Measurements from ENCODE around the gene UBAP2L. TPM values are rescaled to one million over a fixed set of nuclear protein-coding genes. Genes with fewer than 3 reads are reported as not detected.

The UBAP2L gene
- total and polyA plus RNA-seq, 9 of the 15 experiments (the other 6 are each of a cell fraction or from before 2014, with no cell fraction given): 75.0 to 245 (median 119) TPM

DNA sequence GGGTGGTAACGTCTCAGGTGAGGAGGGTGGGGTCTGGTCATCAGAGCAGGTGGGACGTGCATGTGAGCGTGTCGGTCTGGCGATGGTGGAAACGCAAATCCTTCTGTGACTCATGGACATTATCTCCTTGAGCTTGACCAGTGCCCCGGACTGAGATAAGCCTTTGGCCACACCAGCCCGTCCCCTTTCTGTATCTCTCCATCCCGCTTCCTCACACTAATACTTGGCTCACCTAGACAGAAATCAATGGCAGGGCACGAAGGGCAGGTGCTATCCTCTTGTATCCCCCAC lies 92.3 kb downstream of the UBAP2L start (continued):
- no peak for TF ChIP-seq TAF1 (IDR thresholded peaks at IDR 0.05; ENCODE audit: control insufficient read depth, extremely low read depth, insufficient read depth, low read length, severe bottlenecking)
- TF ChIP-seq GATA2 (CRISPR knock-in tag; IDR thresholded peaks at IDR 0.05): peak; percentile 71
- TF ChIP-seq HDAC1 (IDR thresholded peaks at IDR 0.05): peak in 1 of 2 experiments; percentile 77; a peak in 2 of 4 replicates
- TF ChIP-seq, protein P1, sequence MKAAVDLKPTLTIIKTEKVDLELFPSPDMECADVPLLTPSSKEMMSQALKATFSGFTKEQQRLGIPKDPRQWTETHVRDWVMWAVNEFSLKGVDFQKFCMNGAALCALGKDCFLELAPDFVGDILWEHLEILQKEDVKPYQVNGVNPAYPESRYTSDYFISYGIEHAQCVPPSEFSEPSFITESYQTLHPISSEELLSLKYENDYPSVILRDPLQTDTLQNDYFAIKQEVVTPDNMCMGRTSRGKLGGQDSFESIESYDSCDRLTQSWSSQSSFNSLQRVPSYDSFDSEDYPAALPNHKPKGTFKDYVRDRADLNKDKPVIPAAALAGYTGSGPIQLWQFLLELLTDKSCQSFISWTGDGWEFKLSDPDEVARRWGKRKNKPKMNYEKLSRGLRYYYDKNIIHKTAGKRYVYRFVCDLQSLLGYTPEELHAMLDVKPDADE (conservative IDR thresholded peaks at IDR 0.05; ENCODE audit: control insufficient read depth, low read depth, low read length): no peak
- TF ChIP-seq BRD4 (IDR thresholded peaks at IDR 0.05): no peak
- TF ChIP-seq TAF7 (tag; IDR thresholded peaks at IDR 0.05): no peak
- TF ChIP-seq, protein P2, sequence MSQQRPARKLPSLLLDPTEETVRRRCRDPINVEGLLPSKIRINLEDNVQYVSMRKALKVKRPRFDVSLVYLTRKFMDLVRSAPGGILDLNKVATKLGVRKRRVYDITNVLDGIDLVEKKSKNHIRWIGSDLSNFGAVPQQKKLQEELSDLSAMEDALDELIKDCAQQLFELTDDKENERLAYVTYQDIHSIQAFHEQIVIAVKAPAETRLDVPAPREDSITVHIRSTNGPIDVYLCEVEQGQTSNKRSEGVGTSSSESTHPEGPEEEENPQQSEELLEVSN (IDR thresholded peaks at IDR 0.05; ENCODE audit: borderline replicate concordance in 1 of 2, extremely low read depth in 1 of 2, insufficient read depth in 1 of 2, insufficient read length in 1 of 2, low read depth in 1 of 2, low read length in 1 of 2, poor library complexity in 1 of 2, severe bottlenecking in 1 of 2): peak in 1 of 2 experiments; percentile 10
- peak; percentile 37; the same call in 1 of the 2 replicates for TF ChIP-seq RBFOX2 (IDR thresholded peaks at IDR 0.05; ENCODE audit: low read depth, low read length)
- no peak for TF ChIP-seq ZC3H8 (IDR thresholded peaks at IDR 0.05)
- TF ChIP-seq ATF1 (CRISPR knock-in tag; IDR thresholded peaks at IDR 0.05): no peak
- TF ChIP-seq ATF1 (tag; IDR thresholded peaks at IDR 0.05): peak; percentile 65
- TF ChIP-seq NRF1 (conservative IDR thresholded peaks at IDR 0.05 in 1 of 2, IDR thresholded peaks at IDR 0.05 in 1 of 2): no peak
- TF ChIP-seq, protein P3, sequence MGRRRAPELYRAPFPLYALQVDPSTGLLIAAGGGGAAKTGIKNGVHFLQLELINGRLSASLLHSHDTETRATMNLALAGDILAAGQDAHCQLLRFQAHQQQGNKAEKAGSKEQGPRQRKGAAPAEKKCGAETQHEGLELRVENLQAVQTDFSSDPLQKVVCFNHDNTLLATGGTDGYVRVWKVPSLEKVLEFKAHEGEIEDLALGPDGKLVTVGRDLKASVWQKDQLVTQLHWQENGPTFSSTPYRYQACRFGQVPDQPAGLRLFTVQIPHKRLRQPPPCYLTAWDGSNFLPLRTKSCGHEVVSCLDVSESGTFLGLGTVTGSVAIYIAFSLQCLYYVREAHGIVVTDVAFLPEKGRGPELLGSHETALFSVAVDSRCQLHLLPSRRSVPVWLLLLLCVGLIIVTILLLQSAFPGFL (CRISPR knock-in tag; IDR thresholded peaks at IDR 0.05): no peak
- peak; percentile 76 for TF ChIP-seq EP300 (IDR thresholded peaks at IDR 0.05; ENCODE audit: low read length)
- TF ChIP-seq CBFA2T2 (conservative IDR thresholded peaks at IDR 0.05): peak; percentile 86
- peak; percentile 90 for TF ChIP-seq JUN (IDR thresholded peaks at IDR 0.05; ENCODE audit: borderline replicate concordance, low read depth, low read length)
- no peak for TF ChIP-seq JUN (CRISPR knock-in tag; IDR thresholded peaks at IDR 0.05; ENCODE audit: borderline replicate concordance)
